Hypothalamus (tissue), 51 donors: ENCODE measurements around the gene NUP214.
"Not testable (repeated sequence)": the region's sequence is repeated elsewhere in the genome, so short reads cannot be mapped to it uniquely, and the experiment has no call there.

Source experiments
- DNase-seq, 51 donors: peaks; one replicate each; lab custom pipeline; 2025; lab: John Stamatoyannopoulos, UW

The NUP214 gene

GRCh38 chr9:131257266-131258025 is 132.1 kb downstream of the NUP214 start:
- no peak for DNase-seq

GRCh38 chr9:131258186-131258585 is 132.8 kb downstream of the NUP214 start:
- DNase-seq: no peak

- no peak for DNase-seq
These were observed 133.5 kb downstream of the NUP214 start for GRCh38 chr9:131258698-131259431.

GRCh38 chr9:131259432-131259898 is 134.1 kb downstream of the NUP214 start:
- no peak for DNase-seq

GRCh38 chr9:131259916-131260597 is 134.7 kb downstream of the NUP214 start:
- no peak for DNase-seq

GRCh38 chr9:131260751-131261452 is 135.5 kb downstream of the NUP214 start:
- no peak for DNase-seq

- no peak for DNase-seq
These were observed 137.1 kb downstream of the NUP214 start for GRCh38 chr9:131262327-131263032.

- DNase-seq: not testable (repeated sequence)
These were observed 137.6 kb downstream of the NUP214 start for GRCh38 chr9:131263033-131263343.

GRCh38 chr9:131263701-131264100 is 138.3 kb downstream of the NUP214 start:
- DNase-seq: no peak

GRCh38 chr9:131264231-131264630 is 138.8 kb downstream of the NUP214 start:
- DNase-seq: no peak

GRCh38 chr9:131266266-131267229 is 141.2 kb downstream of the NUP214 start:
- DNase-seq: no peak

GRCh38 chr9:131270171-131271015 is 145.0 kb downstream of the NUP214 start:
- DNase-seq: peak in 18 of 51 donors; percentile 13 to 51 (median 27)

- not testable (repeated sequence) for DNase-seq
These were observed 145.6 kb downstream of the NUP214 start for GRCh38 chr9:131271016-131271273.

- no peak for DNase-seq
These were observed 146.1 kb downstream of the NUP214 start for GRCh38 chr9:131271506-131271931.

- no peak for DNase-seq
These were observed 146.8 kb downstream of the NUP214 start for GRCh38 chr9:131272212-131272611.

GRCh38 chr9:131273146-131273855 is 147.9 kb downstream of the NUP214 start:
- peak in 1 of 51 donors; percentile 15 for DNase-seq

GRCh38 chr9:131273856-131274673 is 148.7 kb downstream of the NUP214 start:
- DNase-seq: no peak
